Endodermal cell (in vitro differentiated cells): ENCODE measurements around the gene LARGE1. TPM values are rescaled to one million over a fixed set of nuclear protein-coding genes. Genes with fewer than 3 reads are reported as not detected.

ENCODE experiments used
- DNase-seq: peaks from one replicate; pipeline ENCODE4 v3.0.0-alpha.2; 2017
- H3K27ac ChIP-seq: 2 replicates; pipeline ENCODE4 v1.5.1; 2013; ENCODE audit warnings: mild to moderate bottlenecking, low read depth, low read length, moderate library complexity
- H3K27me3 ChIP-seq: 2 replicates; pipeline ENCODE4 v1.6.1; 2013; ENCODE audit warnings: mild to moderate bottlenecking, low read length, moderate library complexity; ENCODE audit not compliant: insufficient read depth, control insufficient read depth, poor library complexity, severe bottlenecking
- H3K36me3 ChIP-seq: 2 replicates; pipeline ENCODE4 v1.7.0; 2013; ENCODE audit warnings: mild to moderate bottlenecking, low read length, moderate library complexity; ENCODE audit not compliant: control insufficient read depth, insufficient read depth
- H3K4me1 ChIP-seq: one replicate; pipeline ENCODE4 v1.7.0; 2013; ENCODE audit warnings: low read length; ENCODE audit not compliant: control insufficient read depth, insufficient read depth
- H3K4me3 ChIP-seq: 2 replicates; pipeline ENCODE4 v1.5.1; 2013; ENCODE audit warnings: mild to moderate bottlenecking, low read length, moderate library complexity
- H3K9ac ChIP-seq: 2 replicates; pipeline ENCODE4 v1.6.1; 2013; ENCODE audit warnings: mild to moderate bottlenecking, low read length, moderate library complexity; ENCODE audit not compliant: poor library complexity, severe bottlenecking; ENCODE audit errors: extremely low read depth
- H3K9me3 ChIP-seq: 2 replicates; pipeline ENCODE4 v1.6.1; 2013; ENCODE audit warnings: mild to moderate bottlenecking, low read length, moderate library complexity; ENCODE audit not compliant: control insufficient read depth
- H3K27ac Mint-ChIP-seq: 2 replicates; pipeline ENCODE4 v1.8.0; 2020; ENCODE audit warnings: mixed read lengths
- H3K27me3 Mint-ChIP-seq: 2 replicates; pipeline ENCODE4 v1.8.0; 2021; ENCODE audit warnings: mild to moderate bottlenecking, mixed read lengths; ENCODE audit not compliant: insufficient read depth
- H3K36me3 Mint-ChIP-seq: 2 replicates; pipeline ENCODE4 v1.8.0; 2020; ENCODE audit warnings: low read depth, mixed read lengths
- H3K4me1 Mint-ChIP-seq: 2 replicates; pipeline ENCODE4 v1.8.0; 2020; ENCODE audit warnings: mixed read lengths
- H3K4me3 Mint-ChIP-seq: 2 replicates; pipeline ENCODE4 v1.8.0; 2020; ENCODE audit warnings: mild to moderate bottlenecking, moderate library complexity, mixed read lengths
- H3K9me3 Mint-ChIP-seq: 2 replicates; pipeline ENCODE4 v1.8.0; 2020; ENCODE audit warnings: mild to moderate bottlenecking, mixed read lengths
- CTCF ChIP-seq: fragments of 200-600 bp; sonication (generic); conservative IDR thresholded peaks from 2 replicates; pipeline ENCODE4 v1.5.0; 2021; ENCODE audit warnings: antibody characterized with exemption, mild to moderate bottlenecking
- WGBS, 2 experiments: methylation state at CpG; one replicate each; pipeline versions ENCODE4 v1.1.5 to v1.1.7; 2013; ENCODE audit warnings: missing lambda C conversion rate in 2 of 2, mixed read lengths in 1 of 2; ENCODE audit not compliant: insufficient coverage in 1 of 2, insufficient read length in 1 of 2; 5-methylcytosine and 5-hydroxymethylcytosine counted together
- total RNA-seq, 2 donors: library from RNA; stranded (reverse); fragmentation: NEBNext Ultra II Directional in 1 of 2; extraction: Animal tissue kit (Norgen Biotek cat#: 25700) in 1 of 2; gene quantifications; 2 replicates in 1 of 2; 3 replicates in 1 of 2; pipeline ENCODE4 v1.2.1, GENCODE V29; 2021

Gene LARGE1
- total RNA-seq, 2 donors from 2014 or later: 17.5 to 24.3 TPM

GRCh38 chr22:33848251-33848650 is 72.0 kb downstream of the LARGE1 start:
- Histone ChIP-seq H3K27ac (no peak overlapping the region), H3K36me3 (no peaks in the 10 kb centered on the region), H3K9me3 (peaks cover 26% of the 10 kb centered on the region), H3K4me1 (no peaks in the 10 kb centered on the region), H3K9ac (no peak overlapping the region), H3K27me3 (peaks cover 90% of the 10 kb centered on the region), H3K4me3 (no peak overlapping the region)
- Mint-ChIP-seq H3K27me3 (peaks cover 100% of the 10 kb centered on the region), H3K36me3 (peaks cover 12% of the 10 kb centered on the region), H3K9me3 (peaks cover 33% of the 10 kb centered on the region), H3K4me3 (no peak overlapping the region), H3K27ac (no peak overlapping the region), H3K4me1 (peaks cover 19% of the 10 kb centered on the region)
- no peak for DNase-seq
- 75 to 100% methylated on average over 1 to 6 of the region's 7 CpGs for WGBS, 2 experiments
- TF ChIP-seq CTCF: no peak

- H3K9ac ChIP-seq: no peak overlapping the region
- H3K9me3 ChIP-seq: peaks cover 26% of the 10 kb centered on the region
- no peaks in the 10 kb centered on the region for H3K36me3 ChIP-seq
- peaks cover 87% of the 10 kb centered on the region for H3K27me3 ChIP-seq
- 72 to 82% methylated on average over 5 to 6 of the region's 6 CpGs for WGBS, 2 experiments
- peaks cover 98% of the 10 kb centered on the region for H3K27me3 Mint-ChIP-seq
- H3K4me3 ChIP-seq: no peak overlapping the region
- no peak for TF ChIP-seq CTCF
- no peak overlapping the region for H3K27ac Mint-ChIP-seq
- no peak overlapping the region for H3K27ac ChIP-seq
- H3K36me3 Mint-ChIP-seq: peaks cover 12% of the 10 kb centered on the region
- no peak overlapping the region for H3K4me3 Mint-ChIP-seq
- no peak for DNase-seq
- H3K4me1 ChIP-seq: no peaks in the 10 kb centered on the region
- peaks cover 33% of the 10 kb centered on the region for H3K9me3 Mint-ChIP-seq
- H3K4me1 Mint-ChIP-seq: peaks cover 4% of the 10 kb centered on the region
Measured at GRCh38 chr22:33844273-33844672, 76.0 kb downstream of the LARGE1 start.

- Histone ChIP-seq H3K36me3 (no peaks in the 10 kb centered on the region), H3K4me1 (no peaks in the 10 kb centered on the region), H3K9ac (no peak overlapping the region), H3K27ac (no peak overlapping the region), H3K9me3 (peaks cover 18% of the 10 kb centered on the region), H3K27me3 (peaks cover 82% of the 10 kb centered on the region), H3K4me3 (no peak overlapping the region)
- TF ChIP-seq CTCF: no peak
- 91 to 92% methylated on average over 4 to 6 of the region's 6 CpGs for WGBS, 2 experiments
- H3K27ac Mint-ChIP-seq: no peak overlapping the region
- peaks cover 98% of the 10 kb centered on the region for H3K27me3 Mint-ChIP-seq
- H3K4me3 Mint-ChIP-seq: no peak overlapping the region
- DNase-seq: no peak
- peaks cover 4% of the 10 kb centered on the region for H3K4me1 Mint-ChIP-seq
- peaks cover 27% of the 10 kb centered on the region for H3K9me3 Mint-ChIP-seq
- H3K36me3 Mint-ChIP-seq: peaks cover 10% of the 10 kb centered on the region
Measured at GRCh38 chr22:33842421-33843094, 77.7 kb downstream of the LARGE1 start.
